ENCODE data around the gene CDKN2B-AS1. TPM values are rescaled to one million over a fixed set of nuclear protein-coding genes. Genes with fewer than 3 reads are reported as not detected.

The CDKN2B-AS1 gene
- polyA plus RNA-seq, 1 donor (not counting 4 experiments of a cell fraction or from before 2014, with no cell fraction given): 1.1 TPM

DNA sequence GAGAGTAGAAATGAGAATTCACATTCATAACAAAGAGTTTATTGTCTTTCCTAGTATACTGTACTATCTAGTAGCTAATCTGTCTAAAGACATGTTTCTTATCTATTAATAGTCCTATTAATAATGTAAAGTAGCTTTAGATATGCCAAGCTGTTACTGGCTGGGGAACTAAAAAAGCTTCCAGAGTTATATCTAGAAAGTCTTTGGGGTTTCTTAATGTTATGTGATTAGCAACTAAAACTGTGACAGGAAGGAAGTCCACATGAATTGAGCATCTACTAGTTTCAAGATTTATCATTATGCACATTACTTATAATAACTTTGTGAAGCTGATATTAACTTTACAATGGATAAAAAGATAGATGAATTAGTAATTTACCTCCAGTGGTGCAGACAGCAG, 137.2 kb downstream of the CDKN2B-AS1 start:
- Histone ChIP-seq H3K36me3 (ENCODE audit: control insufficient read depth in 2 of 2, extremely low read depth in 1 of 2, insufficient read depth in 2 of 2, low read length in 2 of 2) (no peaks in the 10 kb centered on the region), H3K9me1 (ENCODE audit: control insufficient read depth, extremely low read depth, insufficient read depth, low read length) (no peaks in the 10 kb centered on the region), H2AFZ (ENCODE audit: control insufficient read depth, low read length) (no peak overlapping the region), H4K20me1 (ENCODE audit: control insufficient read depth, extremely low read depth, insufficient read depth, low read length) (no peaks in the 10 kb centered on the region), H3K27me3 (ENCODE audit: control insufficient read depth, extremely low read depth, insufficient read depth, low read length) (no peaks in the 10 kb centered on the region), H3K79me2 (ENCODE audit: control insufficient read depth, insufficient read depth, low read length) (no peaks in the 10 kb centered on the region), H3K4me2 (ENCODE audit: control insufficient read depth, extremely low read depth, insufficient read depth, low read depth, low read length) (no peak overlapping the region), H3K27ac (ENCODE audit: control insufficient read depth, insufficient read depth, low read length) (no peak overlapping the region), H3K9ac (ENCODE audit: control insufficient read depth, extremely low read depth, insufficient read depth, low read length) (no peak overlapping the region), H3K4me3 (ENCODE audit: control insufficient read depth in 2 of 3, extremely low read depth in 1 of 3, insufficient read depth in 2 of 3, low read depth in 1 of 3, low read length in 3 of 3) (no peak overlapping the region), H3K4me1 (ENCODE audit: control insufficient read depth, extremely low read depth, insufficient read depth, low read length) (peaks cover 36% of the 10 kb centered on the region), H3K9me3 (ENCODE audit: control insufficient read depth, low read depth, low read length) (no peaks in the 10 kb centered on the region)
- DNase-seq (ENCODE audit: low read depth, low spot score) (no peak), FAIRE-seq (no peak)
- dilution Hi-C loops (cut with MboI; ENCODE audit: extremely low pct_ligation_motif_present, low sequenced_read_pairs): no loop called here
- TF ChIP-seq CTCF (optimal IDR thresholded peaks at IDR 0.05 in 1 of 3, IDR thresholded peaks at IDR 0.05 in 1 of 3, conservative IDR thresholded peaks at IDR 0.05 in 1 of 3; ENCODE audit: extremely low read depth in 1 of 3, insufficient read depth in 2 of 3, low read length in 3 of 3): no peak
- TF ChIP-seq EZH2 (IDR thresholded peaks at IDR 0.05; ENCODE audit: low read length): no peak

DNA sequence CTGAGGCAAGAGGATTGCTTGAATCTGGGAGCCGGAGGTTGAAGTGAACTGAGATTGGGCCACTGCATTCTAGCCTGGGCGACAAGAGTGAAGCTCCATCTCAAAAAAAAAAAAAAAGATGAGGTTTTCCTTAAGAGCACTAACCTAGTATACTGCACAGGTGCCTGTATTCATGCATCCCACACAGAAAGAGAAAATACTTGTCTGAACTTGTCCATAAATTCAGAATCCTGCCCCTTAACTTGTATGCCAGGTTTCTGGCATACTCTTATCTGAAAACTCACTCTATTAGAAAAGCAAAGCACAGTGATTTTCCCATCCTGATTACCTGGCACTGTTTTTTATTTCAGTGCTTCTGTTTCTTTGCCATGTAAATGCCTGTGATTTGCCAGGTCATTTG, 139.8 kb downstream of the CDKN2B-AS1 start:
- H3K9me1 ChIP-seq (ENCODE audit: control insufficient read depth, extremely low read depth, insufficient read depth, low read length): no peaks in the 10 kb centered on the region
- no peaks in the 10 kb centered on the region for H3K36me3 ChIP-seq (ENCODE audit: control insufficient read depth in 2 of 2, extremely low read depth in 1 of 2, insufficient read depth in 2 of 2, low read length in 2 of 2)
- dilution Hi-C loops (cut with MboI; ENCODE audit: extremely low pct_ligation_motif_present, low sequenced_read_pairs): no loop called here
- TF ChIP-seq CTCF (optimal IDR thresholded peaks at IDR 0.05 in 1 of 3, IDR thresholded peaks at IDR 0.05 in 1 of 3, conservative IDR thresholded peaks at IDR 0.05 in 1 of 3; ENCODE audit: extremely low read depth in 1 of 3, insufficient read depth in 2 of 3, low read length in 3 of 3) (no peak), EZH2 (IDR thresholded peaks at IDR 0.05; ENCODE audit: low read length) (no peak)
- peak; percentile 63 for FAIRE-seq
- no peak overlapping the region for H3K27ac ChIP-seq (ENCODE audit: control insufficient read depth, insufficient read depth, low read length)
- no peaks in the 10 kb centered on the region for H4K20me1 ChIP-seq (ENCODE audit: control insufficient read depth, extremely low read depth, insufficient read depth, low read length)
- no peak for DNase-seq (ENCODE audit: low read depth, low spot score)
- H3K79me2 ChIP-seq (ENCODE audit: control insufficient read depth, insufficient read depth, low read length): no peaks in the 10 kb centered on the region
- H2AFZ ChIP-seq (ENCODE audit: control insufficient read depth, low read length): no peak overlapping the region
- no peaks in the 10 kb centered on the region for H3K9me3 ChIP-seq (ENCODE audit: control insufficient read depth, low read depth, low read length)
- H3K27me3 ChIP-seq (ENCODE audit: control insufficient read depth, extremely low read depth, insufficient read depth, low read length): no peaks in the 10 kb centered on the region
- H3K4me1 ChIP-seq (ENCODE audit: control insufficient read depth, extremely low read depth, insufficient read depth, low read length): peaks cover 30% of the 10 kb centered on the region
- H3K4me3 ChIP-seq (ENCODE audit: control insufficient read depth in 2 of 3, extremely low read depth in 1 of 3, insufficient read depth in 2 of 3, low read depth in 1 of 3, low read length in 3 of 3): no peak overlapping the region
- H3K9ac ChIP-seq (ENCODE audit: control insufficient read depth, extremely low read depth, insufficient read depth, low read length): no peak overlapping the region
- no peak overlapping the region for H3K4me2 ChIP-seq (ENCODE audit: control insufficient read depth, extremely low read depth, insufficient read depth, low read depth, low read length)

All from keratinocyte (primary cell).